HepG2 (cell line): Measurements from ENCODE around the gene PIK3IP1. TPM values are rescaled to one million over a fixed set of nuclear protein-coding genes. Genes with fewer than 3 reads are reported as not detected.

Experiments
- CREB1 ChIP-seq, 2 experiments: fragments of 450-650 bp in 1 of 2; IDR thresholded peaks; 2 replicates each; pipeline ENCODE4 v1.6.1; 2016 to 2017; ENCODE audit warnings: control low read depth in 1 of 2, mild to moderate bottlenecking in 1 of 2, missing compliant biosample characterization in 1 of 2, missing genetic modification characterization in 1 of 2
- GATA4 ChIP-seq: sonication (generic); IDR thresholded peaks from 2 replicates; pipeline ENCODE4 v1.6.1; 2016; ENCODE audit warnings: antibody characterized with exemption, low read depth, borderline replicate concordance
- NFKBIZ ChIP-seq: IDR thresholded peaks from 2 replicates; pipeline ENCODE4 v1.6.1; 2018; ENCODE audit warnings: missing genetic modification reagents, missing compliant biosample characterization
- ONECUT2 ChIP-seq: sonication (generic); formaldehyde crosslinking; IDR thresholded peaks from 2 replicates; pipeline ENCODE4 v1.4.0; 2020; ENCODE audit warnings: missing genetic modification reagents
- RBM39 ChIP-seq: fragments of 200-400 bp; formaldehyde crosslinking; IDR thresholded peaks from one replicate; pipeline ENCODE4 v1.6.1; 2018; ENCODE audit warnings: antibody characterized with exemption, mild to moderate bottlenecking, low read depth, low read length; ENCODE audit not compliant: poor library complexity, severe bottlenecking
- SOX13 ChIP-seq, 3 experiments: fragments of 450-650 bp in 1 of 3; sonication (generic) in 1 of 3; formaldehyde crosslinking in 1 of 3; IDR thresholded peaks in 2 of 3; conservative IDR thresholded peaks in 1 of 3; 2 replicates each; pipeline versions ENCODE4 v1.5.0 to v1.6.1; 2016 to 2020; ENCODE audit warnings: antibody characterized with exemption in 1 of 3, mild to moderate bottlenecking in 1 of 3, missing compliant biosample characterization in 1 of 3, missing genetic modification reagents in 1 of 3, moderate library complexity in 1 of 3
- XBP1 ChIP-seq: sonication (generic); formaldehyde crosslinking; IDR thresholded peaks from 2 replicates; pipeline ENCODE4 v1.5.0; 2020; ENCODE audit warnings: missing genetic modification reagents
- ZNF256 ChIP-seq: sonication (generic); formaldehyde crosslinking; conservative IDR thresholded peaks from 2 replicates; pipeline ENCODE4 v1.4.0; 2020; ENCODE audit warnings: missing genetic modification reagents
- ZNF296 ChIP-seq: sonication (generic); formaldehyde crosslinking; conservative IDR thresholded peaks from 2 replicates; pipeline ENCODE4 v1.5.0; 2020; ENCODE audit warnings: mild to moderate bottlenecking, missing genetic modification reagents
- ZNF331 ChIP-seq: sonication (generic); formaldehyde crosslinking; IDR thresholded peaks from 2 replicates; pipeline ENCODE4 v1.4.0; 2020; ENCODE audit warnings: missing genetic modification reagents
- ZNF496 ChIP-seq: sonication (generic); formaldehyde crosslinking; IDR thresholded peaks from 2 replicates; pipeline ENCODE4 v1.8.1; 2023; ENCODE audit warnings: mild to moderate bottlenecking, moderate library complexity, missing genetic modification reagents; ENCODE audit not compliant: insufficient replicate concordance
- ZNF564 ChIP-seq: sonication (generic); formaldehyde crosslinking; IDR thresholded peaks from 2 replicates; pipeline ENCODE4 v1.8.1; 2023; ENCODE audit warnings: mild to moderate bottlenecking, missing genetic modification reagents
- ZNF674 ChIP-seq: sonication (generic); formaldehyde crosslinking; IDR thresholded peaks from 2 replicates; pipeline ENCODE4 v1.5.0; 2020; ENCODE audit warnings: low read depth, mild to moderate bottlenecking, missing genetic modification reagents
- ZNF777 ChIP-seq: sonication (generic); formaldehyde crosslinking; IDR thresholded peaks from 2 replicates; pipeline ENCODE4 v1.4.0; 2020; ENCODE audit warnings: missing genetic modification reagents
- polyA plus RNA-seq, 8 experiments: library from polyadenylated mRNA; depleted of rRNA in 3 of 8; stranded (reverse) in 7 of 8; unstranded in 1 of 8; fragments of >200 nt; fragmentation: Illumina TruSeq in 4 of 8; extraction: Trizol in 4 of 8; gene quantifications; 2 replicates each; pipeline versions ENCODE4 v1.2.1 to v1.2.3, GENCODE V29; 2011 to 2016; ENCODE audit warnings: low read depth in 4 of 8, missing spikeins in 1 of 8, mixed read lengths in 1 of 8; ENCODE audit not compliant: insufficient read depth in 1 of 8
- total RNA-seq, 5 experiments: library from RNA; depleted of rRNA; stranded (reverse); fragments of >200 nt; fragmentation: Illumina TruSeq; extraction: Trizol; gene quantifications; 2 replicates each; pipeline ENCODE4 v1.2.3, GENCODE V29; 2016; ENCODE audit warnings: low read depth in 1 of 5
- TF ChIP-seq, protein P1 (sequence below): IDR thresholded peaks from 2 replicates; pipeline ENCODE4 v1.6.1; 2018; ENCODE audit warnings: missing genetic modification reagents
- TF ChIP-seq, protein P2 (sequence below): sonication (generic); formaldehyde crosslinking; IDR thresholded peaks from 2 replicates; pipeline ENCODE4 v1.4.0; 2020; ENCODE audit warnings: mild to moderate bottlenecking, missing genetic modification reagents
- TF ChIP-seq, protein P3 (sequence below): sonication (generic); formaldehyde crosslinking; IDR thresholded peaks from 2 replicates; pipeline ENCODE4 v1.8.0; 2022; ENCODE audit warnings: mild to moderate bottlenecking, missing genetic modification reagents; ENCODE audit not compliant: insufficient replicate concordance
- TF ChIP-seq, protein P4 (sequence below): sonication (generic); formaldehyde crosslinking; IDR thresholded peaks from 2 replicates; pipeline ENCODE4 v1.4.0; 2020; ENCODE audit warnings: missing genetic modification reagents
- TF ChIP-seq, protein P5 (sequence below): sonication (generic); formaldehyde crosslinking; IDR thresholded peaks from 2 replicates; pipeline ENCODE4 v1.8.0; 2022; ENCODE audit warnings: low read depth, missing genetic modification reagents
- TF ChIP-seq, protein P6 (sequence below): sonication (generic); formaldehyde crosslinking; IDR thresholded peaks from 2 replicates; pipeline ENCODE4 v1.5.0; 2020; ENCODE audit warnings: missing genetic modification reagents

Gene PIK3IP1
- total and polyA plus RNA-seq, 2 of the 13 experiments (the other 11 are each of a cell fraction or from before 2014, with no cell fraction given) = 1.3 to 2.5 TPM

DNA sequence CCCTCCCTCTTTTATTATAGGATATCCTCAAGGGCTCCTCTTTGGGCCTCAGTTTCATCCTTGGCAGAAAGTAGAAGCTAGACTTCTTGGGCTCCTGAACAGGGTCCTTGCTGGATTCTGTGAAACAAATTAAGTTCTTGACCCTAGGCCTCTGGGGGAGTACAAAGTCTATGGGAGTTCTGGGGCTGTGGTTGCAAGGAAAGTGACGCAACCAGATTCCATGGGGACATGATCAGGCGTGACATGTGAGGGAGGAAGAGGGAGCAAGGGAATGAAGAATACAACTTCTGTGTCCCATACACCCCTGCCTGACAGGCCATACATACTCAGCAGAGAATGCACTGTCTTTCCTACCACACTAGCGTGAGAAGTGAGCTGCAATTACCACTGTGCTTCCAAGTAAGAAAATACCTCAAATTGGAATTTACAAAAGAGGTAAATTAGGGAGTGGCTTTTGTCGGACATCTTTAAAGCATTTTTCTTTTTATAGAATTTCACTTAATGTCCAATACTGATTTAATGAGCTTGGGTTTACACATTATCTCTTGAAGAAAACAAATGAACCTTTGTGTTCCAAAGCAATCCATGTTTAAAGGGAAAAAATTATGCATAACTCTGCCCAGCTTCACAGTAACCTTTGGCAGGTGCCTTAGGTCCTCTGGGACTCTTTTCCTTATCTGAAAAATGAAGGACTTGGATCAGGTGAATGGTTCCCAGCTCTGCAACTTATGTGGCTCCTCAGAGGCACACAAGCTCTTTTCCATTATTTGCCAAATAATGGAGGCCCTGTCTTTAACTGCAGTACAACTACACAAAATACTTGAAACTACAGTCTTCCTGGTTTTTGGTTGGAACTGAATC lies 41.3 kb downstream of the PIK3IP1 start (continued):
- peak; percentile 68; the same call in 1 of the 2 replicates for TF ChIP-seq ZNF564 (CRISPR knock-in tag)
- no peak for TF ChIP-seq NFKBIZ (CRISPR knock-in tag)
- TF ChIP-seq, protein P1, sequence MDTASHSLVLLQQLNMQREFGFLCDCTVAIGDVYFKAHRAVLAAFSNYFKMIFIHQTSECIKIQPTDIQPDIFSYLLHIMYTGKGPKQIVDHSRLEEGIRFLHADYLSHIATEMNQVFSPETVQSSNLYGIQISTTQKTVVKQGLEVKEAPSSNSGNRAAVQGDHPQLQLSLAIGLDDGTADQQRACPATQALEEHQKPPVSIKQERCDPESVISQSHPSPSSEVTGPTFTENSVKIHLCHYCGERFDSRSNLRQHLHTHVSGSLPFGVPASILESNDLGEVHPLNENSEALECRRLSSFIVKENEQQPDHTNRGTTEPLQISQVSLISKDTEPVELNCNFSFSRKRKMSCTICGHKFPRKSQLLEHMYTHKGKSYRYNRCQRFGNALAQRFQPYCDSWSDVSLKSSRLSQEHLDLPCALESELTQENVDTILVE (CRISPR knock-in tag) = no peak
- no peak for TF ChIP-seq XBP1 (CRISPR knock-in tag)
- no peak for TF ChIP-seq ZNF496 (CRISPR knock-in tag)
- TF ChIP-seq CREB1 (IDR thresholded peaks at IDR 0.05) = no peak
- TF ChIP-seq CREB1 (CRISPR knock-in tag; IDR thresholded peaks at IDR 0.05) = 0 out of 2 replicates have a peak, but pooled peaks have one; percentile 44
- TF ChIP-seq ZNF331 (CRISPR knock-in tag) = 0 out of 2 replicates have a peak, but pooled peaks have one; percentile 44
- TF ChIP-seq ONECUT2 (CRISPR knock-in tag) = no peak
- TF ChIP-seq ZNF777 = no peak
- TF ChIP-seq ZNF674 = no peak
- TF ChIP-seq ZNF256 (CRISPR knock-in tag) = no peak
- TF ChIP-seq, protein P2, sequence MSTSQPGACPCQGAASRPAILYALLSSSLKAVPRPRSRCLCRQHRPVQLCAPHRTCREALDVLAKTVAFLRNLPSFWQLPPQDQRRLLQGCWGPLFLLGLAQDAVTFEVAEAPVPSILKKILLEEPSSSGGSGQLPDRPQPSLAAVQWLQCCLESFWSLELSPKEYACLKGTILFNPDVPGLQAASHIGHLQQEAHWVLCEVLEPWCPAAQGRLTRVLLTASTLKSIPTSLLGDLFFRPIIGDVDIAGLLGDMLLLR = no peak
- TF ChIP-seq, protein P3, sequence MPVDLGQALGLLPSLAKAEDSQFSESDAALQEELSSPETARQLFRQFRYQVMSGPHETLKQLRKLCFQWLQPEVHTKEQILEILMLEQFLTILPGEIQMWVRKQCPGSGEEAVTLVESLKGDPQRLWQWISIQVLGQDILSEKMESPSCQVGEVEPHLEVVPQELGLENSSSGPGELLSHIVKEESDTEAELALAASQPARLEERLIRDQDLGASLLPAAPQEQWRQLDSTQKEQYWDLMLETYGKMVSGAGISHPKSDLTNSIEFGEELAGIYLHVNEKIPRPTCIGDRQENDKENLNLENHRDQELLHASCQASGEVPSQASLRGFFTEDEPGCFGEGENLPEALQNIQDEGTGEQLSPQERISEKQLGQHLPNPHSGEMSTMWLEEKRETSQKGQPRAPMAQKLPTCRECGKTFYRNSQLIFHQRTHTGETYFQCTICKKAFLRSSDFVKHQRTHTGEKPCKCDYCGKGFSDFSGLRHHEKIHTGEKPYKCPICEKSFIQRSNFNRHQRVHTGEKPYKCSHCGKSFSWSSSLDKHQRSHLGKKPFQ (CRISPR knock-in tag) = no peak
- no peak for TF ChIP-seq GATA4
- no peak for TF ChIP-seq ZNF296 (CRISPR knock-in tag)
- TF ChIP-seq RBM39 = no peak
- TF ChIP-seq, protein P4, sequence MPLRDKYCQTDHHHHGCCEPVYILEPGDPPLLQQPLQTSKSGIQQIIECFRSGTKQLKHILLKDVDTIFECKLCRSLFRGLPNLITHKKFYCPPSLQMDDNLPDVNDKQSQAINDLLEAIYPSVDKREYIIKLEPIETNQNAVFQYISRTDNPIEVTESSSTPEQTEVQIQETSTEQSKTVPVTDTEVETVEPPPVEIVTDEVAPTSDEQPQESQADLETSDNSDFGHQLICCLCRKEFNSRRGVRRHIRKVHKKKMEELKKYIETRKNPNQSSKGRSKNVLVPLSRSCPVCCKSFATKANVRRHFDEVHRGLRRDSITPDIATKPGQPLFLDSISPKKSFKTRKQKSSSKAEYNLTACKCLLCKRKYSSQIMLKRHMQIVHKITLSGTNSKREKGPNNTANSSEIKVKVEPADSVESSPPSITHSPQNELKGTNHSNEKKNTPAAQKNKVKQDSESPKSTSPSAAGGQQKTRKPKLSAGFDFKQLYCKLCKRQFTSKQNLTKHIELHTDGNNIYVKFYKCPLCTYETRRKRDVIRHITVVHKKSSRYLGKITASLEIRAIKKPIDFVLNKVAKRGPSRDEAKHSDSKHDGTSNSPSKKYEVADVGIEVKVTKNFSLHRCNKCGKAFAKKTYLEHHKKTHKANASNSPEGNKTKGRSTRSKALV (CRISPR knock-in tag) = no peak
- TF ChIP-seq SOX13 (IDR thresholded peaks at IDR 0.05) = no peak
- TF ChIP-seq SOX13 (CRISPR knock-in tag; conservative IDR thresholded peaks at IDR 0.05 in 1 of 2, IDR thresholded peaks at IDR 0.05 in 1 of 2) = peak in 1 of 2 experiments; percentile 57; a peak in 2 of 4 replicates
- TF ChIP-seq, protein P5, sequence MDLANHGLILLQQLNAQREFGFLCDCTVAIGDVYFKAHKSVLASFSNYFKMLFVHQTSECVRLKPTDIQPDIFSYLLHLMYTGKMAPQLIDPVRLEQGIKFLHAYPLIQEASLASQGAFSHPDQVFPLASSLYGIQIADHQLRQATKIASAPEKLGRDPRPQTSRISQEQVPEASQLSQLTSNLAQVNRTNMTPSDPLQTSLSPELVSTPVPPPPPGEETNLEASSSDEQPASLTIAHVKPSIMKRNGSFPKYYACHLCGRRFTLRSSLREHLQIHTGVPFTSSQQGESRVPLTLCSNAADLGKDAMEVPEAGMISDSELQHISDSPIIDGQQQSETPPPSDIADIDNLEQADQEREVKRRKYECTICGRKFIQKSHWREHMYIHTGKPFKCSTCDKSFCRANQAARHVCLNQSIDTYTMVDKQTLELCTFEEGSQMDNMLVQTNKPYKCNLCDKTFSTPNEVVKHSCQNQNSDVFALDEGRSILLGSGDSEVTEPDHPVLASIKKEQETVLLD (CRISPR knock-in tag) = no peak
- TF ChIP-seq, protein P6, sequence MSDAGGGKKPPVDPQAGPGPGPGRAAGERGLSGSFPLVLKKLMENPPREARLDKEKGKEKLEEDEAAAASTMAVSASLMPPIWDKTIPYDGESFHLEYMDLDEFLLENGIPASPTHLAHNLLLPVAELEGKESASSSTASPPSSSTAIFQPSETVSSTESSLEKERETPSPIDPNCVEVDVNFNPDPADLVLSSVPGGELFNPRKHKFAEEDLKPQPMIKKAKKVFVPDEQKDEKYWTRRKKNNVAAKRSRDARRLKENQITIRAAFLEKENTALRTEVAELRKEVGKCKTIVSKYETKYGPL (CRISPR knock-in tag) = no peak
